Fibroblast of the aortic adventitia (primary cell): Measurements from ENCODE around the gene URB1. TPM values are rescaled to one million over a fixed set of nuclear protein-coding genes. Genes with fewer than 3 reads are reported as not detected.

ENCODE experiments used
- DNase-seq: peaks from one replicate; pipeline ENCODE4 v3.0.0-alpha.2; 2010; ENCODE audit warnings: low read depth
- H3K4me3 ChIP-seq: 2 replicates; pipeline ENCODE4 v1.5.1; 2011; ENCODE audit warnings: low read depth, mild to moderate bottlenecking, control low read depth, low read length, moderate library complexity
- CTCF ChIP-seq: IDR thresholded peaks from 2 replicates; pipeline ENCODE4 v1.5.1; 2011; ENCODE audit warnings: mild to moderate bottlenecking, low read length, control low read depth, inconsistent platforms; ENCODE audit not compliant: insufficient read depth
- total RNA-seq: library from RNA; depleted of rRNA; stranded (reverse); fragments of >200 nt; gene quantifications from 2 replicates; pipeline ENCODE4 v1.2.3, GENCODE V29; 2012; ENCODE audit warnings: low replicate concordance

URB1 gene
- total RNA-seq, 1 donor: 21.1 TPM

GRCh38 chr21:32352526-32352925 is 40.3 kb downstream of the URB1 start:
- DNase-seq: no peak
- no peak overlapping the region for H3K4me3 ChIP-seq
- TF ChIP-seq CTCF: no peak

- no peak for TF ChIP-seq CTCF
- no peak overlapping the region for H3K4me3 ChIP-seq
- DNase-seq: no peak
Observed at GRCh38 chr21:32351428-32351827, 41.4 kb downstream of the URB1 start.

- no peak overlapping the region for H3K4me3 ChIP-seq
- TF ChIP-seq CTCF: no peak
- DNase-seq: no peak
Observed at GRCh38 chr21:32350981-32351380, 41.8 kb downstream of the URB1 start.

- no peak for DNase-seq
- no peak for TF ChIP-seq CTCF
- no peak overlapping the region for H3K4me3 ChIP-seq
Observed at GRCh38 chr21:32350211-32350980, 42.4 kb downstream of the URB1 start.

GRCh38 chr21:32349333-32349944 is 43.4 kb downstream of the URB1 start:
- no peak overlapping the region for H3K4me3 ChIP-seq
- DNase-seq: no peak
- TF ChIP-seq CTCF: no peak

GRCh38 chr21:32348604-32349332 is 44.0 kb downstream of the URB1 start:
- no peak overlapping the region for H3K4me3 ChIP-seq
- no peak for DNase-seq
- TF ChIP-seq CTCF: no peak
